K562 (cell line): Measurements from ENCODE around the gene RTP5. TPM values are rescaled to one million over a fixed set of nuclear protein-coding genes. Genes with fewer than 3 reads are reported as not detected.

Experiments
- BRD4 ChIP-seq: fragments of 200-600 bp; sonication (generic); IDR thresholded peaks from 2 replicates; pipeline ENCODE4 v1.6.1; 2017; ENCODE audit warnings: inconsistent platforms
- CC2D1A ChIP-seq: fragments of 450-650 bp; IDR thresholded peaks from 2 replicates; pipeline ENCODE4 v1.6.1; 2017; ENCODE audit warnings: mild to moderate bottlenecking
- CCAR2 ChIP-seq: fragments of 200-400 bp; formaldehyde crosslinking; IDR thresholded peaks from 2 replicates; pipeline ENCODE4 v1.6.1; 2017; ENCODE audit warnings: mild to moderate bottlenecking, low read depth, low read length
- CCNT2 ChIP-seq: IDR thresholded peaks from 2 replicates; pipeline ENCODE4 v1.6.1; 2011; ENCODE audit warnings: borderline replicate concordance, low read depth, mild to moderate bottlenecking, moderate library complexity, mixed read lengths, low read length; ENCODE audit not compliant: insufficient read length; ENCODE audit errors: extremely low read depth
- ETV5 ChIP-seq: sonication (generic); formaldehyde crosslinking; IDR thresholded peaks from 2 replicates; pipeline ENCODE4 v1.4.0; 2020; ENCODE audit warnings: low read depth, mild to moderate bottlenecking, missing genetic modification reagents
- ILF3 ChIP-seq: fragments of 450-650 bp; IDR thresholded peaks from 2 replicates; pipeline ENCODE4 v1.6.1; 2018; ENCODE audit warnings: antibody characterized with exemption, mild to moderate bottlenecking, moderate library complexity, borderline replicate concordance
- JUND ChIP-seq, 2 experiments: IDR thresholded peaks; 2 replicates in 1 of 2; 3 replicates in 1 of 2; pipeline ENCODE4 v1.6.1; 2011; ENCODE audit warnings: borderline replicate concordance in 2 of 2, low read depth in 2 of 2, low read length in 2 of 2, improper control_type of control experiment in 1 of 2, missing biosample characterization in 1 of 2, missing genetic modification characterization in 1 of 2, missing genetic modification reagents in 1 of 2
- NUFIP1 ChIP-seq: fragments of 450-650 bp; IDR thresholded peaks from 2 replicates; pipeline ENCODE4 v1.6.1; 2018; ENCODE audit not compliant: partially characterized antibody
- WHSC1 ChIP-seq: IDR thresholded peaks from one replicate; pipeline ENCODE4 v1.6.1; 2012; ENCODE audit warnings: low read length, control low read depth, inconsistent platforms
- ZBED1 ChIP-seq: IDR thresholded peaks from 2 replicates; pipeline ENCODE4 v1.6.1; 2014
- ZNF584 ChIP-seq: fragments of 200-800 bp; sonication (Bioruptor generic); IDR thresholded peaks from 2 replicates; pipeline ENCODE4 v1.6.1; 2016; ENCODE audit warnings: low read depth, mild to moderate bottlenecking, missing genetic modification characterization, missing compliant biosample characterization
- ZNF644 ChIP-seq: fragments of 200-800 bp; sonication (Bioruptor generic); IDR thresholded peaks from 2 replicates; pipeline ENCODE4 v1.6.1; 2016; ENCODE audit warnings: low read depth, missing genetic modification characterization, missing compliant biosample characterization
- ZNF695 ChIP-seq: fragments of 450-650 bp; formaldehyde crosslinking; IDR thresholded peaks from 2 replicates; pipeline ENCODE4 v1.4.0; 2020; ENCODE audit warnings: mild to moderate bottlenecking, moderate library complexity
- ZNF696 ChIP-seq: fragments of 250-450 bp; sonication (Bioruptor Pico); conservative IDR thresholded peaks from 2 replicates; pipeline ENCODE4 v1.4.0; 2020; ENCODE audit warnings: mild to moderate bottlenecking, moderate library complexity
- ZNF699 ChIP-seq: fragments of 250-450 bp; sonication (Bioruptor Pico); IDR thresholded peaks from 2 replicates; pipeline ENCODE4 v1.8.0; 2021; ENCODE audit warnings: mild to moderate bottlenecking, moderate library complexity; ENCODE audit not compliant: insufficient replicate concordance
- polyA plus RNA-seq, 8 experiments: library from polyadenylated mRNA; depleted of rRNA in 4 of 8; stranded (reverse) in 5 of 8; unstranded in 3 of 8; fragments of >200 nt; fragmentation: Nextera tagmentation in 2 of 8; fragmentation: Illumina TruSeq in 1 of 8; extraction: Ambion mirVana in 2 of 8; extraction: Trizol in 1 of 8; gene quantifications; 2 replicates each; pipeline versions ENCODE4 v1.2.1 to v1.2.3, GENCODE V29; 2011 to 2014; ENCODE audit warnings: inconsistent platforms in 1 of 8, missing spikeins in 1 of 8
- total RNA-seq, 7 experiments: library from RNA; depleted of rRNA in 6 of 7; stranded (reverse); fragments of >200 nt in 6 of 7; fragmentation: Illumina TruSeq in 2 of 7; extraction: Trizol in 2 of 7; gene quantifications; 2 replicates each; pipeline versions ENCODE4 v1.2.1 to v1.2.3, GENCODE V29; 2011 to 2021; ENCODE audit warnings: low replicate concordance in 1 of 7
- TF ChIP-seq, protein P1 (sequence below): sonication (generic); IDR thresholded peaks from 2 replicates; pipeline ENCODE4 v1.6.1; 2016
- TF ChIP-seq, protein P2 (sequence below): fragments of 450-650 bp; formaldehyde crosslinking; IDR thresholded peaks from 2 replicates; pipeline ENCODE4 v1.4.0; 2020; ENCODE audit warnings: mild to moderate bottlenecking, moderate library complexity
- TF ChIP-seq, protein P3 (sequence below), 3 experiments: fragments of 200-800 bp in 1 of 3; sonication (Bioruptor generic) in 1 of 3; sonication (generic) in 1 of 3; formaldehyde crosslinking in 1 of 3; IDR thresholded peaks; 2 replicates each; pipeline versions ENCODE4 v1.6.1 to v1.8.0; 2016 to 2022; ENCODE audit warnings: mild to moderate bottlenecking in 2 of 3, missing compliant biosample characterization in 2 of 3, missing genetic modification characterization in 2 of 3, missing genetic modification reagents in 1 of 3
- TF ChIP-seq, protein P4 (sequence below): fragments of 450-650 bp; IDR thresholded peaks from 2 replicates; pipeline ENCODE4 v1.6.1; 2016
- TF ChIP-seq, protein P5 (sequence below): fragments of 450-650 bp; IDR thresholded peaks from 2 replicates; pipeline ENCODE4 v1.6.1; 2016; ENCODE audit warnings: missing biosample characterization, missing genetic modification characterization
- TF ChIP-seq, protein P6 (sequence below): sonication (generic); formaldehyde crosslinking; IDR thresholded peaks from 2 replicates; pipeline ENCODE4 v1.8.0; 2023; ENCODE audit warnings: mild to moderate bottlenecking, missing genetic modification reagents

Gene RTP5
- total and polyA plus RNA-seq, 9 of the 15 experiments (the other 6 are each of a cell fraction or from before 2014, with no cell fraction given) = not detected

DNA sequence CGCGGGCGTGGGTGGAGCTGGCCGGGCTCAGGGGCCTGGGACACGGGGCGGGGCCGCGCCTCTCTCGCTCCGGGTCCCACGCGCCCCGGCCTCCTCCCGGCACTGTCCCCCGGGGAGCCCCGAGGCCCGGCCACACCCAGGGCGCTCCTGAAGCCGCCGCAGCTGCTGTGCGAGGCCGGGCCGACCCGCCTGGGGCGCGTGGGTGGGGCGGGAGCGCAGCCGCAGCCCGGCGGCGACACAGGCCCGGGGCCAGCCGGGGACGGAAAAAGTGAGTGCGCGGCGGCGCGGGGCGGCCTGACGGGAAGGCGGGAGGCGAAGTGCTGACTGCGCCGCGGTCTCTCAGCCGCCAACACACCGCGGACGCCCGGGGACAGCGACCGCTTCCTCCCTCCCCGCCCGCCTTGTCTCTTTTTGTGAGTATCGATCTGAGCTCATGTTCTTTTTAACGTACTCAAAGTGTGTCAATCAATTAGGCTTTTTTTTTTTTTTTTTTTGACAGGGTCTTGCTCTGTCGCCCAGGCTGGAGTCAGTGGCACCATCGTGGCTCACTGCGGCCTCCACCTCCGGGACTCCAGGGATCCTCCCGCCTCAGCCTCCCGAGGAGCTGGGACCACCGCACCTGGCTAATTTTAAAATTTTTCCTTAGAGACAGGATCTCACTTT is 25.3 kb upstream of the RTP5 start (continued):
- TF ChIP-seq, protein P1, sequence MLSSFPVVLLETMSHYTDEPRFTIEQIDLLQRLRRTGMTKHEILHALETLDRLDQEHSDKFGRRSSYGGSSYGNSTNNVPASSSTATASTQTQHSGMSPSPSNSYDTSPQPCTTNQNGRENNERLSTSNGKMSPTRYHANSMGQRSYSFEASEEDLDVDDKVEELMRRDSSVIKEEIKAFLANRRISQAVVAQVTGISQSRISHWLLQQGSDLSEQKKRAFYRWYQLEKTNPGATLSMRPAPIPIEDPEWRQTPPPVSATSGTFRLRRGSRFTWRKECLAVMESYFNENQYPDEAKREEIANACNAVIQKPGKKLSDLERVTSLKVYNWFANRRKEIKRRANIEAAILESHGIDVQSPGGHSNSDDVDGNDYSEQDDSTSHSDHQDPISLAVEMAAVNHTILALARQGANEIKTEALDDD = no peak
- TF ChIP-seq, protein P2, sequence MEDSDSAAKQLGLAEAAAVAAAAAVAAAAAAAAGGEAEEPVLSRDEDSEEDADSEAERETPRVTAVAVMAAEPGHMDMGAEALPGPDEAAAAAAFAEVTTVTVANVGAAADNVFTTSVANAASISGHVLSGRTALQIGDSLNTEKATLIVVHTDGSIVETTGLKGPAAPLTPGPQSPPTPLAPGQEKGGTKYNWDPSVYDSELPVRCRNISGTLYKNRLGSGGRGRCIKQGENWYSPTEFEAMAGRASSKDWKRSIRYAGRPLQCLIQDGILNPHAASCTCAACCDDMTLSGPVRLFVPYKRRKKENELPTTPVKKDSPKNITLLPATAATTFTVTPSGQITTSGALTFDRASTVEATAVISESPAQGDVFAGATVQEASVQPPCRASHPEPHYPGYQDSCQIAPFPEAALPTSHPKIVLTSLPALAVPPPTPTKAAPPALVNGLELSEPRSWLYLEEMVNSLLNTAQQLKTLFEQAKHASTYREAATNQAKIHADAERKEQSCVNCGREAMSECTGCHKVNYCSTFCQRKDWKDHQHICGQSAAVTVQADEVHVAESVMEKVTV (CRISPR knock-in tag) = no peak
- TF ChIP-seq WHSC1 = no peak
- no peak for TF ChIP-seq ZNF699 (CRISPR knock-in tag)
- no peak for TF ChIP-seq ILF3
- no peak for TF ChIP-seq ZNF696 (CRISPR knock-in tag)
- no peak for TF ChIP-seq ZNF584
- TF ChIP-seq, protein P3, sequence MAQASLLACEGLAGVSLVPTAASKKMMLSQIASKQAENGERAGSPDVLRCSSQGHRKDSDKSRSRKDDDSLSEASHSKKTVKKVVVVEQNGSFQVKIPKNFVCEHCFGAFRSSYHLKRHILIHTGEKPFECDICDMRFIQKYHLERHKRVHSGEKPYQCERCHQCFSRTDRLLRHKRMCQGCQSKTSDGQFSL (CRISPR knock-in tag; IDR thresholded peaks at IDR 0.05) = no peak
- TF ChIP-seq, protein P3 (tag; IDR thresholded peaks at IDR 0.05) = no peak
- peak; percentile 69 for TF ChIP-seq JUND (IDR thresholded peaks at IDR 0.05; ENCODE audit: borderline replicate concordance, low read depth, low read length)
- TF ChIP-seq JUND (tag; IDR thresholded peaks at IDR 0.05; ENCODE audit: borderline replicate concordance, low read depth, low read length) = peak; percentile 63; the same call in 1 of the 3 replicates
- TF ChIP-seq BRD4 = no peak
- TF ChIP-seq NUFIP1 = no peak
- TF ChIP-seq, protein P4, sequence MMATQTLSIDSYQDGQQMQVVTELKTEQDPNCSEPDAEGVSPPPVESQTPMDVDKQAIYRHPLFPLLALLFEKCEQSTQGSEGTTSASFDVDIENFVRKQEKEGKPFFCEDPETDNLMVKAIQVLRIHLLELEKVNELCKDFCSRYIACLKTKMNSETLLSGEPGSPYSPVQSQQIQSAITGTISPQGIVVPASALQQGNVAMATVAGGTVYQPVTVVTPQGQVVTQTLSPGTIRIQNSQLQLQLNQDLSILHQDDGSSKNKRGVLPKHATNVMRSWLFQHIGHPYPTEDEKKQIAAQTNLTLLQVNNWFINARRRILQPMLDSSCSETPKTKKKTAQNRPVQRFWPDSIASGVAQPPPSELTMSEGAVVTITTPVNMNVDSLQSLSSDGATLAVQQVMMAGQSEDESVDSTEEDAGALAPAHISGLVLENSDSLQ = peak; percentile 56
- TF ChIP-seq CCNT2 = peak; percentile 95
- TF ChIP-seq CC2D1A = no peak
- TF ChIP-seq ZNF695 (CRISPR knock-in tag) = no peak
- no peak for TF ChIP-seq ZBED1
- TF ChIP-seq ZNF644 = no peak
- TF ChIP-seq, protein P5, sequence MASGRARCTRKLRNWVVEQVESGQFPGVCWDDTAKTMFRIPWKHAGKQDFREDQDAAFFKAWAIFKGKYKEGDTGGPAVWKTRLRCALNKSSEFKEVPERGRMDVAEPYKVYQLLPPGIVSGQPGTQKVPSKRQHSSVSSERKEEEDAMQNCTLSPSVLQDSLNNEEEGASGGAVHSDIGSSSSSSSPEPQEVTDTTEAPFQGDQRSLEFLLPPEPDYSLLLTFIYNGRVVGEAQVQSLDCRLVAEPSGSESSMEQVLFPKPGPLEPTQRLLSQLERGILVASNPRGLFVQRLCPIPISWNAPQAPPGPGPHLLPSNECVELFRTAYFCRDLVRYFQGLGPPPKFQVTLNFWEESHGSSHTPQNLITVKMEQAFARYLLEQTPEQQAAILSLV = no peak
- no peak for TF ChIP-seq ETV5 (CRISPR knock-in tag)
- TF ChIP-seq CCAR2 = no peak
- TF ChIP-seq, protein P6, sequence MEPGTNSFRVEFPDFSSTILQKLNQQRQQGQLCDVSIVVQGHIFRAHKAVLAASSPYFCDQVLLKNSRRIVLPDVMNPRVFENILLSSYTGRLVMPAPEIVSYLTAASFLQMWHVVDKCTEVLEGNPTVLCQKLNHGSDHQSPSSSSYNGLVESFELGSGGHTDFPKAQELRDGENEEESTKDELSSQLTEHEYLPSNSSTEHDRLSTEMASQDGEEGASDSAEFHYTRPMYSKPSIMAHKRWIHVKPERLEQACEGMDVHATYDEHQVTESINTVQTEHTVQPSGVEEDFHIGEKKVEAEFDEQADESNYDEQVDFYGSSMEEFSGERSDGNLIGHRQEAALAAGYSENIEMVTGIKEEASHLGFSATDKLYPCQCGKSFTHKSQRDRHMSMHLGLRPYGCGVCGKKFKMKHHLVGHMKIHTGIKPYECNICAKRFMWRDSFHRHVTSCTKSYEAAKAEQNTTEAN (CRISPR knock-in tag) = no peak
